Activated T-helper 17 cell treated with anti-CD3 and anti-CD28 coated beads, Interleukin-2, amount 50 U/mL, for 72 hours (primary cell): ENCODE results near the gene SEC14L3. TPM values are rescaled to one million over a fixed set of nuclear protein-coding genes. Genes with fewer than 3 reads are reported as not detected.

Experiments used
- ATAC-seq: fragments of 150-1000 bp; cut with Tn5 transposase; replicated peaks from 2 replicates; pipeline ENCODE4 v1.10.0; 2021; ENCODE audit warnings: mild to moderate bottlenecking, moderate library complexity
- H3K27ac Mint-ChIP-seq: one replicate; pipeline ENCODE4 v1.8.0; 2022; ENCODE audit warnings: mixed read lengths
- H3K27me3 Mint-ChIP-seq: one replicate; pipeline ENCODE4 v1.8.0; 2022; ENCODE audit warnings: mixed read lengths
- H3K36me3 Mint-ChIP-seq: one replicate; pipeline ENCODE4 v1.8.0; 2022; ENCODE audit warnings: low read depth, mild to moderate bottlenecking, mixed read lengths
- H3K4me1 Mint-ChIP-seq: one replicate; pipeline ENCODE4 v1.8.0; 2022; ENCODE audit warnings: mixed read lengths
- H3K4me3 Mint-ChIP-seq: one replicate; pipeline ENCODE4 v1.8.0; 2022; ENCODE audit warnings: mild to moderate bottlenecking, mixed read lengths
- H3K9me3 Mint-ChIP-seq: one replicate; pipeline ENCODE4 v1.8.0; 2022; ENCODE audit warnings: mixed read lengths
- total RNA-seq, 2 donors: library from RNA; stranded (reverse); gene quantifications; one replicate each; pipeline ENCODE4 v1.2.3, GENCODE V29; 2022

The SEC14L3 gene
- total RNA-seq, 2 donors from 2014 or later: not detected

- peak; percentile 67 for ATAC-seq
- H3K4me1 Mint-ChIP-seq: peaks cover 6% of the 10 kb centered on the region
- peaks cover 6% of the 10 kb centered on the region for H3K36me3 Mint-ChIP-seq
- no peak overlapping the region for H3K27ac Mint-ChIP-seq
- no peaks in the 10 kb centered on the region for H3K9me3 Mint-ChIP-seq
- no peak overlapping the region for H3K4me3 Mint-ChIP-seq
- peaks cover 24% of the 10 kb centered on the region for H3K27me3 Mint-ChIP-seq
These were observed 27.0 kb downstream of the SEC14L3 start for GRCh38 chr22:30444632-30445437.

- peaks cover 4% of the 10 kb centered on the region for H3K9me3 Mint-ChIP-seq
- peaks cover 6% of the 10 kb centered on the region for H3K4me1 Mint-ChIP-seq
- no peak overlapping the region for H3K27ac Mint-ChIP-seq
- peaks cover 29% of the 10 kb centered on the region for H3K27me3 Mint-ChIP-seq
- ATAC-seq: no peak
- H3K4me3 Mint-ChIP-seq: no peak overlapping the region
- peaks cover 6% of the 10 kb centered on the region for H3K36me3 Mint-ChIP-seq
These were observed 30.7 kb downstream of the SEC14L3 start for GRCh38 chr22:30441088-30441487.

GRCh38 chr22:30439836-30440235 lies 32.0 kb downstream of the SEC14L3 start:
- H3K27ac Mint-ChIP-seq: no peak overlapping the region

GRCh38 chr22:30439226-30439625 lies 32.6 kb downstream of the SEC14L3 start:
- no peak for ATAC-seq
- Mint-ChIP-seq H3K27ac (no peak overlapping the region), H3K36me3 (peaks cover 16% of the 10 kb centered on the region), H3K4me1 (peaks cover 21% of the 10 kb centered on the region), H3K9me3 (peaks cover 17% of the 10 kb centered on the region), H3K27me3 (peaks cover 23% of the 10 kb centered on the region), H3K4me3 (no peak overlapping the region)

More at GRCh38 chr22:30439836-30440235, 32.0 kb downstream of the SEC14L3 start:
- Mint-ChIP-seq H3K36me3 (peaks cover 16% of the 10 kb centered on the region), H3K4me1 (peaks cover 17% of the 10 kb centered on the region), H3K4me3 (no peak overlapping the region), H3K27me3 (peaks cover 23% of the 10 kb centered on the region), H3K9me3 (peaks cover 13% of the 10 kb centered on the region)
- no peak for ATAC-seq

GRCh38 chr22:30438559-30438958 lies 33.3 kb downstream of the SEC14L3 start:
- Mint-ChIP-seq H3K4me3 (no peak overlapping the region), H3K27ac (no peak overlapping the region), H3K27me3 (peaks cover 23% of the 10 kb centered on the region), H3K4me1 (peaks cover 21% of the 10 kb centered on the region), H3K9me3 (peaks cover 17% of the 10 kb centered on the region), H3K36me3 (peaks cover 16% of the 10 kb centered on the region)
- ATAC-seq: no peak

- H3K4me1 Mint-ChIP-seq: peaks cover 15% of the 10 kb centered on the region
- peaks cover 17% of the 10 kb centered on the region for H3K9me3 Mint-ChIP-seq
- peak overlapping the region; percentile 95 for H3K4me3 Mint-ChIP-seq
- no peak for ATAC-seq
- peaks cover 9% of the 10 kb centered on the region for H3K36me3 Mint-ChIP-seq
- peak overlapping the region; percentile 95 for H3K27ac Mint-ChIP-seq
- H3K27me3 Mint-ChIP-seq: peaks cover 22% of the 10 kb centered on the region
These were observed 35.6 kb downstream of the SEC14L3 start for GRCh38 chr22:30436196-30436595.

GRCh38 chr22:30435674-30436126 lies 36.1 kb downstream of the SEC14L3 start:
- peak overlapping the region; percentile 95 for H3K4me3 Mint-ChIP-seq
- peak overlapping the region; percentile 95 for H3K27ac Mint-ChIP-seq
- peaks cover 15% of the 10 kb centered on the region for H3K4me1 Mint-ChIP-seq
- peak; percentile 71 for ATAC-seq
- peaks cover 17% of the 10 kb centered on the region for H3K9me3 Mint-ChIP-seq
- H3K36me3 Mint-ChIP-seq: peaks cover 9% of the 10 kb centered on the region
- peaks cover 18% of the 10 kb centered on the region for H3K27me3 Mint-ChIP-seq

GRCh38 chr22:30434843-30435242 lies 37.0 kb downstream of the SEC14L3 start:
- Mint-ChIP-seq H3K27me3 (peaks cover 11% of the 10 kb centered on the region), H3K4me3 (peak overlapping the region; percentile 95), H3K4me1 (peaks cover 15% of the 10 kb centered on the region), H3K36me3 (peaks cover 9% of the 10 kb centered on the region), H3K27ac (peak overlapping the region; percentile 95), H3K9me3 (peaks cover 17% of the 10 kb centered on the region)
- ATAC-seq: no peak

GRCh38 chr22:30433773-30434172 lies 38.0 kb downstream of the SEC14L3 start:
- ATAC-seq: peak; percentile 62

GRCh38 chr22:30433227-30433626 lies 38.6 kb downstream of the SEC14L3 start:
- Mint-ChIP-seq H3K9me3 (peaks cover 17% of the 10 kb centered on the region), H3K27ac (no peak overlapping the region), H3K27me3 (peaks cover 5% of the 10 kb centered on the region), H3K36me3 (peaks cover 19% of the 10 kb centered on the region), H3K4me3 (no peak overlapping the region), H3K4me1 (peaks cover 15% of the 10 kb centered on the region)
- no peak for ATAC-seq

More at GRCh38 chr22:30433773-30434172, 38.0 kb downstream of the SEC14L3 start:
- H3K36me3 Mint-ChIP-seq: peaks cover 14% of the 10 kb centered on the region
- peak overlapping the region; percentile 95 for H3K4me3 Mint-ChIP-seq
- H3K9me3 Mint-ChIP-seq: peaks cover 17% of the 10 kb centered on the region
- H3K27me3 Mint-ChIP-seq: peaks cover 10% of the 10 kb centered on the region
- peak overlapping the region; percentile 95 for H3K27ac Mint-ChIP-seq
- H3K4me1 Mint-ChIP-seq: peaks cover 15% of the 10 kb centered on the region

- no peak for ATAC-seq
- Mint-ChIP-seq H3K9me3 (peaks cover 17% of the 10 kb centered on the region), H3K27me3 (peaks cover 3% of the 10 kb centered on the region), H3K4me3 (no peak overlapping the region), H3K36me3 (peaks cover 26% of the 10 kb centered on the region), H3K4me1 (peaks cover 15% of the 10 kb centered on the region), H3K27ac (no peak overlapping the region)
These were observed 39.3 kb downstream of the SEC14L3 start for GRCh38 chr22:30432520-30432919.

GRCh38 chr22:30432096-30432495 lies 39.7 kb downstream of the SEC14L3 start:
- no peak overlapping the region for H3K4me3 Mint-ChIP-seq
- H3K27me3 Mint-ChIP-seq: peaks cover 2% of the 10 kb centered on the region
- peaks cover 30% of the 10 kb centered on the region for H3K36me3 Mint-ChIP-seq
- H3K4me1 Mint-ChIP-seq: peaks cover 15% of the 10 kb centered on the region
- no peak for ATAC-seq
- no peak overlapping the region for H3K27ac Mint-ChIP-seq
- peaks cover 16% of the 10 kb centered on the region for H3K9me3 Mint-ChIP-seq

- H3K36me3 Mint-ChIP-seq: peaks cover 41% of the 10 kb centered on the region
- peaks cover 11% of the 10 kb centered on the region for H3K9me3 Mint-ChIP-seq
- no peak overlapping the region for H3K4me3 Mint-ChIP-seq
- H3K27me3 Mint-ChIP-seq: no peaks in the 10 kb centered on the region
- H3K27ac Mint-ChIP-seq: no peak overlapping the region
- no peak for ATAC-seq
- peaks cover 14% of the 10 kb centered on the region for H3K4me1 Mint-ChIP-seq
These were observed 40.9 kb downstream of the SEC14L3 start for GRCh38 chr22:30430933-30431332.

GRCh38 chr22:30429887-30430286 lies 41.9 kb downstream of the SEC14L3 start:
- Mint-ChIP-seq H3K27me3 (no peaks in the 10 kb centered on the region), H3K4me1 (peaks cover 5% of the 10 kb centered on the region), H3K27ac (no peak overlapping the region), H3K36me3 (peaks cover 41% of the 10 kb centered on the region), H3K4me3 (no peak overlapping the region), H3K9me3 (peaks cover 4% of the 10 kb centered on the region)
- no peak for ATAC-seq

GRCh38 chr22:30427871-30428270 lies 43.9 kb downstream of the SEC14L3 start:
- Mint-ChIP-seq H3K4me3 (peak overlapping the region; percentile 88), H3K27ac (peak overlapping the region; percentile 98), H3K4me1 (peaks cover under 1% of the 10 kb centered on the region), H3K36me3 (peaks cover 54% of the 10 kb centered on the region), H3K9me3 (no peaks in the 10 kb centered on the region), H3K27me3 (no peaks in the 10 kb centered on the region)
- no peak for ATAC-seq
